Stimulated activated memory B cell treated with anti-CD40 and anti-IgM and Interleukin-4, amounts not matched to agents 10 μg/mL and 1 μg/mL and 100 μg/mL, for 72 hours (primary cell): Measurements from ENCODE around the gene SLC12A8.
A peak's percentile ranks its signal among the peaks of the same experiment; 100 is the strongest.

Experiments
- ATAC-seq: fragments of 150-1000 bp; cut with Tn5 transposase; 2 replicates; pipeline ENCODE4 v1.10.0; 2021
- H3K27ac Mint-ChIP-seq: one replicate; pipeline ENCODE4 v1.8.0; 2022; ENCODE audit warnings: mild to moderate bottlenecking, mixed read lengths
- H3K27me3 Mint-ChIP-seq: one replicate; pipeline ENCODE4 v1.8.0; 2022; ENCODE audit warnings: mixed read lengths
- H3K36me3 Mint-ChIP-seq: one replicate; pipeline ENCODE4 v1.8.0; 2022; ENCODE audit warnings: mixed read lengths
- H3K4me1 Mint-ChIP-seq: one replicate; pipeline ENCODE4 v1.8.0; 2022; ENCODE audit warnings: mixed read lengths
- H3K4me3 Mint-ChIP-seq: one replicate; pipeline ENCODE4 v1.8.0; 2022; ENCODE audit warnings: mild to moderate bottlenecking, moderate library complexity, mixed read lengths
- H3K9me3 Mint-ChIP-seq: one replicate; pipeline ENCODE4 v1.8.0; 2022; ENCODE audit warnings: mixed read lengths

The SLC12A8 gene

GRCh38 chr3:125229707-125230106, 17.2 kb upstream of the SLC12A8 start:
- H3K36me3 Mint-ChIP-seq: peaks cover 45% of the 10 kb centered on the region
- H3K27ac Mint-ChIP-seq: no peak overlapping the region
- no peaks in the 10 kb centered on the region for H3K27me3 Mint-ChIP-seq
- no peak overlapping the region for H3K4me3 Mint-ChIP-seq
- H3K4me1 Mint-ChIP-seq: no peaks in the 10 kb centered on the region
- ATAC-seq: no peak
- H3K9me3 Mint-ChIP-seq: no peaks in the 10 kb centered on the region

- Mint-ChIP-seq H3K27ac (no peak overlapping the region), H3K27me3 (no peaks in the 10 kb centered on the region)
Measured at GRCh38 chr3:125229168-125229567, 16.6 kb upstream of the SLC12A8 start.

GRCh38 chr3:125221831-125222230, 9.3 kb upstream of the SLC12A8 start:
- no peaks in the 10 kb centered on the region for H3K36me3 Mint-ChIP-seq
- no peaks in the 10 kb centered on the region for H3K9me3 Mint-ChIP-seq
- H3K27ac Mint-ChIP-seq: peak overlapping the region; percentile 2
- no peaks in the 10 kb centered on the region for H3K27me3 Mint-ChIP-seq
- H3K4me3 Mint-ChIP-seq: no peak overlapping the region
- H3K4me1 Mint-ChIP-seq: peaks cover 18% of the 10 kb centered on the region
- no peak for ATAC-seq

More at GRCh38 chr3:125229168-125229567, 16.6 kb upstream of the SLC12A8 start:
- Mint-ChIP-seq H3K36me3 (peaks cover 45% of the 10 kb centered on the region), H3K4me3 (no peak overlapping the region), H3K4me1 (no peaks in the 10 kb centered on the region), H3K9me3 (no peaks in the 10 kb centered on the region)
- no peak for ATAC-seq

- peak; percentile 64 for ATAC-seq
- peak overlapping the region; percentile 2 for H3K27ac Mint-ChIP-seq
- H3K27me3 Mint-ChIP-seq: no peaks in the 10 kb centered on the region
- peaks cover 18% of the 10 kb centered on the region for H3K4me1 Mint-ChIP-seq
- no peaks in the 10 kb centered on the region for H3K9me3 Mint-ChIP-seq
- no peaks in the 10 kb centered on the region for H3K36me3 Mint-ChIP-seq
- H3K4me3 Mint-ChIP-seq: no peak overlapping the region
Measured at GRCh38 chr3:125220727-125221429, 8.3 kb upstream of the SLC12A8 start.

- H3K9me3 Mint-ChIP-seq: no peaks in the 10 kb centered on the region
- ATAC-seq: no peak
- H3K4me3 Mint-ChIP-seq: no peak overlapping the region
- no peaks in the 10 kb centered on the region for H3K36me3 Mint-ChIP-seq
- H3K4me1 Mint-ChIP-seq: peaks cover 20% of the 10 kb centered on the region
- H3K27me3 Mint-ChIP-seq: peaks cover 1% of the 10 kb centered on the region
- H3K27ac Mint-ChIP-seq: no peak overlapping the region
Measured at GRCh38 chr3:125220183-125220582, 7.6 kb upstream of the SLC12A8 start.

GRCh38 chr3:125219261-125219701, 6.7 kb upstream of the SLC12A8 start:
- Mint-ChIP-seq H3K4me1 (peaks cover 27% of the 10 kb centered on the region), H3K4me3 (no peak overlapping the region), H3K27me3 (peaks cover 10% of the 10 kb centered on the region), H3K27ac (no peak overlapping the region), H3K36me3 (no peaks in the 10 kb centered on the region), H3K9me3 (no peaks in the 10 kb centered on the region)
- ATAC-seq: no peak

- no peaks in the 10 kb centered on the region for H3K36me3 Mint-ChIP-seq
- H3K27ac Mint-ChIP-seq: no peak overlapping the region
- peaks cover 16% of the 10 kb centered on the region for H3K4me1 Mint-ChIP-seq
- no peak for ATAC-seq
- H3K4me3 Mint-ChIP-seq: no peak overlapping the region
- H3K27me3 Mint-ChIP-seq: peaks cover 49% of the 10 kb centered on the region
- H3K9me3 Mint-ChIP-seq: no peaks in the 10 kb centered on the region
Measured at GRCh38 chr3:125214738-125215137, 2.2 kb upstream of the SLC12A8 start.

- no peak for ATAC-seq
- no peak overlapping the region for H3K4me3 Mint-ChIP-seq
- peaks cover 56% of the 10 kb centered on the region for H3K27me3 Mint-ChIP-seq
- no peaks in the 10 kb centered on the region for H3K36me3 Mint-ChIP-seq
- H3K9me3 Mint-ChIP-seq: no peaks in the 10 kb centered on the region
- H3K4me1 Mint-ChIP-seq: peaks cover 16% of the 10 kb centered on the region
- no peak overlapping the region for H3K27ac Mint-ChIP-seq
Measured at GRCh38 chr3:125213946-125214542, 1.5 kb upstream of the SLC12A8 start.

- Mint-ChIP-seq H3K4me1 (peaks cover 16% of the 10 kb centered on the region), H3K4me3 (no peak overlapping the region), H3K9me3 (no peaks in the 10 kb centered on the region), H3K27ac (no peak overlapping the region), H3K27me3 (peaks cover 59% of the 10 kb centered on the region), H3K36me3 (no peaks in the 10 kb centered on the region)
- ATAC-seq: no peak
Measured at GRCh38 chr3:125213364-125213755, 812 bp upstream of the SLC12A8 start.

- peak; percentile 28 for ATAC-seq
- Mint-ChIP-seq H3K9me3 (no peaks in the 10 kb centered on the region), H3K27me3 (peaks cover 59% of the 10 kb centered on the region), H3K4me3 (peak overlapping the region; percentile 66), H3K36me3 (no peaks in the 10 kb centered on the region), H3K27ac (no peak overlapping the region), H3K4me1 (peaks cover 16% of the 10 kb centered on the region)
Measured at GRCh38 chr3:125212091-125212508, 448 bp downstream of the SLC12A8 start.

- H3K36me3 Mint-ChIP-seq: no peaks in the 10 kb centered on the region
- H3K27me3 Mint-ChIP-seq: peaks cover 59% of the 10 kb centered on the region
- ATAC-seq: no peak
- H3K4me1 Mint-ChIP-seq: peaks cover 16% of the 10 kb centered on the region
- H3K9me3 Mint-ChIP-seq: no peaks in the 10 kb centered on the region
- no peak overlapping the region for H3K27ac Mint-ChIP-seq
- peak overlapping the region; percentile 66 for H3K4me3 Mint-ChIP-seq
Measured at GRCh38 chr3:125211523-125212090, 941 bp downstream of the SLC12A8 start.

- ATAC-seq: no peak
- Mint-ChIP-seq H3K36me3 (no peaks in the 10 kb centered on the region), H3K27ac (no peak overlapping the region), H3K9me3 (no peaks in the 10 kb centered on the region), H3K27me3 (peaks cover 37% of the 10 kb centered on the region), H3K4me1 (peaks cover 7% of the 10 kb centered on the region), H3K4me3 (no peak overlapping the region)
Measured at GRCh38 chr3:125207949-125208568, 4.5 kb downstream of the SLC12A8 start.

- Mint-ChIP-seq H3K9me3 (no peaks in the 10 kb centered on the region), H3K4me3 (no peak overlapping the region), H3K36me3 (no peaks in the 10 kb centered on the region), H3K27me3 (peaks cover 33% of the 10 kb centered on the region), H3K27ac (no peak overlapping the region), H3K4me1 (peaks cover 7% of the 10 kb centered on the region)
- peak; percentile 38 for ATAC-seq
Measured at GRCh38 chr3:125207507-125207906, 5.0 kb downstream of the SLC12A8 start.

GRCh38 chr3:125206934-125207333, 5.6 kb downstream of the SLC12A8 start:
- no peaks in the 10 kb centered on the region for H3K36me3 Mint-ChIP-seq

GRCh38 chr3:125203731-125204130, 8.8 kb downstream of the SLC12A8 start:
- H3K27me3 Mint-ChIP-seq: peaks cover under 1% of the 10 kb centered on the region
- H3K4me1 Mint-ChIP-seq: peaks cover 15% of the 10 kb centered on the region
- H3K9me3 Mint-ChIP-seq: no peaks in the 10 kb centered on the region
- ATAC-seq: no peak
- no peaks in the 10 kb centered on the region for H3K36me3 Mint-ChIP-seq
- H3K4me3 Mint-ChIP-seq: no peak overlapping the region
- no peak overlapping the region for H3K27ac Mint-ChIP-seq

More at GRCh38 chr3:125206934-125207333, 5.6 kb downstream of the SLC12A8 start:
- H3K9me3 Mint-ChIP-seq: no peaks in the 10 kb centered on the region
- ATAC-seq: no peak
- no peak overlapping the region for H3K27ac Mint-ChIP-seq
- no peak overlapping the region for H3K4me3 Mint-ChIP-seq
- H3K4me1 Mint-ChIP-seq: peaks cover 5% of the 10 kb centered on the region
- peaks cover 29% of the 10 kb centered on the region for H3K27me3 Mint-ChIP-seq
